Activated CD4-positive, CD25-positive, alpha-beta regulatory T cell treated with anti-CD3 and anti-CD28 coated beads, Interleukin-2, amount 50 U/mL, for 72 hours (primary cell): Measurements from ENCODE around the gene FLYWCH1.
A peak's percentile ranks its signal among the peaks of the same experiment; 100 is the strongest.
"Not testable (repeated sequence)": the region's sequence is repeated elsewhere in the genome, so short reads cannot be mapped to it uniquely, and the experiment has no call there.

Experiments
- DNase-seq: peaks from one replicate; pipeline ENCODE4 v3.0.0; 2021

Gene FLYWCH1

DNA sequence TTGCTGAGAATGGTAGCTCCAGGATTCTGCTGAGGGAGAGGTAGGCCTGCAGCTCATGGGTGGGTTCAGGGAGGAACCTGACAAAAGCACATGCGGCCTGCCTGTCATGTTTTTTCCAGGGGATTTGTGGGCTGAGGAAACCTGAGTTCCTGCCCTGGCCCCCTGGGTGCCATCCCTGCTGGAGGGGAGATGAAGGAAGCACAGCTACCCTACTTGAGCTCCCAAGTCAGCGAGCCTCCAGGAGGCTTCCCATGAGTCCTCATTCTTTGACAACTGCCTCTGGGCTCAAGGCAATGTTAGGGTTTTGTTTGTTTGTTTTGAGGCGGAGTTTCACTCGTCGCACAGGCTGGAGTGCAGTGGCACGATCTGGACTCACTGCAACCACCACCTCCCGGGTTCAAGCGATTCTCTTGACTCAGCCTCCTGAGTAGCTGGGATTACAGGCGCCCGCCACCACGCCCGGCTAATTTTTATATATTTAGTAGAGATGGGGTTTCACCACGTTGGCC, 12.1 kb upstream of the FLYWCH1 start:
- DNase-seq: no peak

GRCh38 chr16:2900526-2901075, 11.1 kb upstream of the FLYWCH1 start:
- no peak for DNase-seq

DNA sequence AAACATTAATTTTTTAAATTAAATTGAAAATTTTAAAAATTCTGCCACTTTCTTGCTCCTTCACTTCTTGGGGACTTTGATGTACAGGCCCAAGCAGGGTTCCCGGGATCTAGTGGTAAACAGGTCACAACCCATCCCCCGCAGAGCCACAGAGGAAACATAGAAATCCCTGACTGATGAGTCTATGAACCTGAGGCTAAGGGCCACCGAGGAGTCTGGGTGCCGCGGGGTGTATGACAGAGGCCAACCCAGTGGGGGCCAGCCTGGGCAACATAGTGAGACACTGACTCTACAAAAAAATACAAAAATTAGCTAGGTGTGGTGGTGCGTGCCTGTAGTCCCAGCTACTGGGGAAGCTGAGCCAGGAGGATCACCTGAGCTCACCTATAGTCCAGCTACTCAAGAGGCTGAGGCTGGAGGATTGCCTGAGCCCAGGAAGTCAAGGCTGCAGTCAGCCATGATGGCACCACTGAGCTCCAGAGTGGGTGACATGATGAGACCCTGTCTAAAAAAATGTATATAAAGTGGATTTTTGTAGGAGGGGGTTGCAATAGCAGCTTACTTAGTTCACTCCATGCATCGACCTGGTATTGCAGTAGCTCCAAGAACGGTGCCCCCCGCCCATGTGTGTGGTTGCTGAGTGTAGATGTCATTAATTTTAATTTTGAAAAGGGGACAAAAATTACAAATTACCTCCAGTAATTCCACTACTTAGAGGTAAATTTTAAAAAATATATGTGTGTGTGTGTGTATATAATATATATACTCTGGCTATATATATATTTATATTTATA, 9.2 kb upstream of the FLYWCH1 start:
- no peak for DNase-seq

GRCh38 chr16:2904100-2904921, 7.4 kb upstream of the FLYWCH1 start:
- DNase-seq: peak; percentile 82

DNA sequence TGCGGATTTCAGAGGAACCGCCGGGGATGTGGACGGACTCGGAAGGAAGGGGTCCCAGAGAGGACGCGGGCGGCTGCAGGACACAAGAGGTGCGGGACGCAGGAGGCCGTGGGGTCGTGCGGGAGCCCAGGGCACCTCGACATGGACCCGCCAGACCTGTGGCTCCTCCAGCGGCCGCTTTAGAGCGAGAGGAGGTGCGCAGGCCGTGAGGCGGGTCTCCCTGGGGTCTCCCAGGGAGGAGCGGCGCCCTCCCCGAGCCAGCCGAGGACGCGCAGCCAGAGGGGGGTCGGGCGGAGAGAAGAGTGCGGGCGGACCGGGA, 6.8 kb upstream of the FLYWCH1 start:
- no peak for DNase-seq

DNA sequence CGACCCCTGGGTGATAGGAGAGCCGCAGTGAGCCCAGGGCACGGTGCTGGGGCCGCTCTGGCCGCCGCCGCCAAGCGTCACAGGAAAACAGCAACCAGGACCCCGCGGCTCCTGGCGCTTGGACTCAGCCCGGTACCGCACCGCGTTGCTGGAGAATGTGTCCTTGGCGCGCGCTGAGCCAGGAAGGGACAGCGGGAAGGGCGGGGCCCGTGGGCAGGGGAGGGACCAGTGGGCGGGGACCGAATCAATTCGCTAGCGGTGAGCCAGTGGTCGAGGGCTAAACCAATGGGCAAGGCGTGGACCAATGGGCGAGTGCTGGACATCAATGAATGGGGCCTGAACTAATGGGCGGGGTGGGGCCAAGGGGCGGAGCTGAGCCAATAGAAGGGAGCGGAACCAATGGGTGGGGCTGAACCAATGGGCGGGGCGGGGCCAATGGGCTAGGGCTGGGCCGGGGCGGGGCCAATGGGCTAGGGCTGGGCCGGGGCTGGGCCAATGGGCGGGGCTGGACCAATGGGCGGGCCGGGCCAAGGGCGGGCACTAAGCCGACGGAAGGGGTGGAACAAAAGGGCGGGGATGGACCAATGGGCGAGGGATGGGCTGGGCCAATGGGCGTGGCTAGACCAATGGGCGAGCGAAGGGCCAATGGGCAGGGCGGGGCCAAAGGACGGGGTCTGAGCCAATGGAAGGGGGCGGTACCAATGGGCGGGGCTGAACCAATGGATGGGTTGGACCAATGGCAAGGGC, 6.3 kb upstream of the FLYWCH1 start:
- peak; percentile 99 for DNase-seq

DNA sequence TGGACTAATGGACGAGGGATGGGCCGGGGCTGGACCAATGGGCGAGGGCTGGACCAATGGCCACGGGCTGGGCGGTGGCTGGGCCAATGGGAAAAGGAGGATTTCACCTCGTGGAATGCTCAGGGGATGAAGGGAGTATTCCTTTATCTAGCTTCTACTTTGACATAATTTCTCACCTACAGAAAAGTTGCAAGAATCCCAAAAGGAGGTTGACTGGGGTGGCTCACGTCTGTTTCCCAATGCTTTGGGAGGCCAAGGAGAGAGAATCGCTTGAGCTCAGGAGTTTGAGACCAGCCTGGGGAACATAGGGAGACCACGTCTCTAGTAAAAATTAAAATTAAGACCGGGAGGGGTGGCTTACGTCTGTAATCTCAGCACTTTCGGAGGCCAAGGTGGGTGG, 5.7 kb upstream of the FLYWCH1 start:
- DNase-seq: no peak

- not testable (repeated sequence) for DNase-seq
These were observed 4.5 kb upstream of the FLYWCH1 start for GRCh38 chr16:2907084-2907753.

DNA sequence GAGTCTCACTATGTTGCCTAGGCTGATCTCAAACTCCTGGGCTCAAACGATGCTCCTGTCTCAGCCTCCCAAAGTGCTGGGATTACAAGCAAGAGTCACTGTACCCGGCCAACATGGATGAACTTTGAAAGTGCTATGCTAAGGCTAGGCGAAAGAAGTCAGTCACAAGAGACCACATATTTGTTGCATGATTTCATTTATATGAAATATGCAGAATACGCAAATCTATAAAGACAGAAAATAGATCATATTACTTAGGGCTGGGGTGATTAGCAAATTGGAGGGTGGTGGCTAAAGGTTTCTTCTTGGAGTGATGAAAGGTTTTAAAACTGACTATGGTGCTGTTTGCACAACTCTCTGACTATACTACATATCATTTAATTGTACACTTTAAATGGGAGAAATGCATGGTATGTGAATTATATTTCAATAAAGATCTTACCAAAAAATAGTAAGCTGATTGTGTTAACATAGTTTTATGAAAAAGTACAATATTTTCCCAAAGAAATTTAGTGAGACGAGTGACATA, 1.2 kb upstream of the FLYWCH1 start:
- DNase-seq: no peak

DNA sequence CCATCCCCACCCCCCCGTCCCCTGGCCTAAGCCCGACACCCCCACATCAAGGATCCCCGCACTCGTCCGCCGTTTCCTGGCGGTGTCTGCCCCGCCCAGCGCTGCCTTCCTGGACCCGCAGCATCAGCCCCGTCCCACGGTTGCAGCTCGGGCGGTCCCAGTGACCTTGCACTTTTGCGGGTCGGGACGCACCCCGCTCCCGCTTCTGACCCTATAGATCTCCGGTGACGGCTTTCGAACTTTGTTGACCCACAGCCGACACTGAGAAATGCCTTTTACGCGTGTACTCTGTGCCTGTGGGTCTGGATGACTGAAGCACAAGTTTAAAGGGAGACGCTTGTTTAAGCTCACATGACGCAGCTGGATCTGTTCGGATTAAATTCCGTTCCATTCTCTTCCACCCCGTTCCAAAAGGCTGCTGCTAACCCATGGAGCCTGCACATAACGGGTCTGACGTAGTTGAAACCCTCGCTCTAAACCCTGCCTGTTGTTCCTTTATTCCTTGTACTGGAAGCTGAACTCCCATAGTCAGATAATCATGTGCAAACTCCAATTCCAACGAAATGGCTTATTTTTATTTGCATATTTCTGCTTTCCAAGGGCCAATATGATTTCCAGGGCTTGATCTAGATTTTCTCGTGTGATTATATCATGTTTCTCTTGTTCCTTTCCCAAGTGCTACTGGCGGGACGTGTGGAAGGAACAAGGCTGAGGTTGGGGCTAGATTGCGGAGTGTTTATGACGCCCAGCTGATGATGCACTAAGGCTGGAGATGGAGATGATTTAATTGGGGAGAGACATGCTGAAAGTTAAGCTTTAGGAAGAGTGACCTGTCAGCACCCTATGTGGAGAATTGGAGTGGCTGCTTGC, 834 bp downstream of the FLYWCH1 start:
- DNase-seq: peak; percentile 53

DNA sequence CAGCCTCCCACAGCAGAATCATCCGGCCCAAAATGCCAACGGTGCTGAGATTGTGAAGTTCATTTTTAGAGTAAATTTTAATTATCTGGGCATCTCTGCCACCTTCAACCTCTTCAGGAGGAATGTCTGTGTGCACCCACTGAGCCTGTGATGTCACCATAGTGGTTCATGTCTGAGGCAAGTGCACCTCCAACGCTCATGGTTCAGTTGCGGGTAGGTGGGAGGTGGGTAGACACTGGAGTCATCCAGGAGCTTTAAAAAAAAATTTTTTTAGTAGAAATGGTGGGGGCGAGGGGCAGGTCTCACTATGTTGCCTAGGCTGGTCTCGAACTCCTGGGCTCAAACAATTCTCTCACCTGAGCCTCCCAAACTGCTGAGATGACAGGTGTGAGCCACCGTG, 1.9 kb downstream of the FLYWCH1 start:
- DNase-seq: no peak

DNA sequence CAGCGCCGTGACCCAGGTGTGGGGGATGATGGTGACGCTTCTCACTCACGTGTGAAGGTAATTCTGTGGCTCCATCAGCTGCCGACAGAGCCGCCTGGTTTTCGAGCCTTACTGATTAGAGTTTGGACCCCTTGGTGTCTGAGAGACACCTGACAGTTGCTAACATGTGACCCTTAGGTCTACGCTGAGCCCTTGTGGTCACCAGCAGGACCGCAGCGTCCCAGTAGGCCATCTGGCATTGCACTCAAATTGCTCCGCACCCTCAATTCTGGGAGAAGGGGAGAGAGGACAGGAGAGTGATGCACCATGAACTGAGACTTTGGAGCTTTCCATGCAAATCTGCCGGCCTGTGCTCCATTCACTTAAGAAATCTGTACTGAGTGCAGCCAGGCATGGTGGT, 2.5 kb downstream of the FLYWCH1 start:
- no peak for DNase-seq

- no peak for DNase-seq
These were observed 3.6 kb downstream of the FLYWCH1 start for GRCh38 chr16:2915196-2915929.

GRCh38 chr16:2919511-2920255, 8.0 kb downstream of the FLYWCH1 start:
- peak; percentile 53 for DNase-seq

GRCh38 chr16:2923481-2923880, 11.8 kb downstream of the FLYWCH1 start:
- DNase-seq: no peak

DNA sequence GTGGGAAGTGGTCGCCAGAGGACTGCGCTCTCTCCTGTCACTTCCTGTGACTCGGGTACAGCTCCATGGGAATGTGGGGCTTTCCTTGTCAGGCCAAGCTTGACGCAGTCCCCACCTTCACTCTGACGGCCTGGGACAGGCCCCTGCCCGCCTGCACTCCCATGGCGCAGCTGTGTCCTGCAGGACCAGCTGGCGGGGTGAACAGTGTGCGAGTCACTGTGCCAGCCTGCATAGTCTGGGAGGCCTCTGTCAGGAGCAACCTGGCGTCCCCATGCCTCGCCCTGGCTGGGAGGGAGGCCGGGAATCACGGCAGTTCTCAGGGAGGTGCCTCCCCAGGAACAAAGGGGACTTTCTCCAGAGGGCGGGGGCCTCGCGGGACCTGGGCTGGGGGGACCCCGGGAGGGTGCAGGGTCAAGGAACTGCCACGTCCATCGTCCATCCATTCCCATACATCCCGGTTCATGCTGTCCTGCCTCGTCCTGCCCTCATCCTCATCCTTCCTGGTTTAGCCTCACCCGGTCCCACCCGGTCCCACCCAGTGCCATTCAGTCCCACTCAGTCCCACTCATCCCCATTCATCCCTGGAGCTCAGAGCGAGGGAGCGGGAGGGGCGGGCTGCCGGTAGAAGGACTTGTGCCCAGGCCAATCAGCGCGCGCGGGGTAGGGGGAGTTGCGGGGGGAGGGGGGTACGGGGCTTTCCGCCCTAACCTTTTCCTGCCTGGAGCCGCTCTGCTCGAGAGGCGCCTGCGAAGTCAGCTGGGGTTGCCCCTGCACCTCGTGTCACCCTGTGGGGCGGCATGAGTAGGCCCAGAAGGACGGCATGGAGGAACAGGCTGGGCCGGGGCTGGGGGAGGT, 13.4 kb downstream of the FLYWCH1 start:
- DNase-seq: no peak

DNA sequence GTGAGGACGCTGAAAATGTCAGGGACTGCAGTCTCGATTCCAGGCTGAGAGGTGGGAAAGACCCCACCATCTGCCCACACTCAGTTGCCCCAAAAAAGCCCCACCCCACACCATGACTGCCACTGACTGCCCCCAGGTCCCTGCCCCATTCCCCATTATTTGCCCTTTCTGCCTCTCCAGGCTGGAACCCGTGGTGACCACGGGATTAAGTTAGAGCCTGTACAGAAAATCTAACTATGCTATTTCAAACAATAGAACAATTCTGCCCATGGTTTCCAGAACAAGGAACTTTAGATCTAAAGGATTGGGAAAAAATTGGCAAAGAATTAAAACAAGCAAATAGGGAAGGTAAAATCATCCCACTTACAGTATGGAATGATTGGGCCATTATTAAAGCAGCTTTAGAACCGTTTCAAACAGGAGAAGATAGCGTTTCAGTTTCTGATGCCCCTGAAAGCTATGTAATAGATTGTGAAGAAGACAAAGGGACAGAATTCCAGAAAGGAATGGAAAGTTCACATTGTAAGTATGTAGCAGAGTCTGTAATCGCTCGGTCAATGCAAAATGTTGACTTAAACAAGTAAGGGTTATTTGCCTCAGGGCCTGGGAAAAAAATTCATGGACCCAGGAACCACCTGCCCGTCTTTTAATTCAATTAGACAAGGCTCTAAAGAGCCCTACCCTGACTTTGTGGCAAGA, 14.4 kb downstream of the FLYWCH1 start:
- no peak for DNase-seq

- no peak for DNase-seq
These were observed 14.9 kb downstream of the FLYWCH1 start for GRCh38 chr16:2926650-2926999.
